ENCODE measurements around the gene DENND2A. TPM values are rescaled to one million over a fixed set of nuclear protein-coding genes. Genes with fewer than 3 reads are reported as not detected.

Gene DENND2A
- total and polyA plus RNA-seq, 10 donors: 1.9 to 35.3 (median 14.9) TPM

DNA sequence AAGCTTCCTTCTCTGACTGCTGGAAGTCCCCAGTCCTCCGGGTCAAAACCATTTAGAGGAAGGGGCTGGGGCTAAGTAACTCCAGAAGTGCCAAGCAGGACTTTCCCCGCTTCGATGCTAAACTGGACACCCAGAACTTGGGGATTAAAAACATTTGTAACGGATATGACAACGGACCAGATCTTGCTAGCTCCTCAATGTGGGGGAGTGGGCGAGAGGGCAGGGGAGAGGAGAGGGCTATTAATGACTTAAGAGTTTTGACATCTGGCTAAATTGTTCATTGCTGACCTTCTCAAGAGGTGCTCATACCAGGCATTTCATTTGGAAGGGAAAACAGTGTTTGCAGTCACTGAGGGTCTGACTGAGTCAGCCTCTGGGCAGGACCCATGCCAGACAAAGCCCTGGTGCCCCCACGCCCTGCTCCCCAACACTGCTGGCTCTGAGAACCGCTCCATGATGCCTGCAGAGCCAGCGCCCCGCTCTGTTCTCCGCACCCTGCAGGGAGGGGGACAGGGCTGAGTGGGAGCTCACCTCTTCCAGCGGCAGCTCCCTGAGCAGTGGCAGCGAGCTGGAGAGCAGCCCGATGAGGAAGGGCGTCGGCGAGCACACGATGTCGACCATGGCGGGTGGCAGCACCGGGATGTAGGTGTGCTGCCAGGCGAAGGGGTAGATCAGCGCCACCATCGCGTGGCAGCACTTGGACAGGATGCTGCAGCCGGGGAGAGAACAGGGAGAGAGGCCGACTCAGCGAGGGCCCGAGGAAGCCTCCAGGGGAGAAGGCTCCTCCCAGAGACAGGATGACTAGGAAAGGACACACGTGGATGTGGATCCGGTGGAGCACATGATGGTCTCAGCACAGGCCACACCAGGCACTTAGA, 113.6 kb downstream of the DENND2A start:
- DNase-seq: no peak
- Histone ChIP-seq H3K27me3 (replicated peaks in 1 of 7) (peaks cover 0 to 11% (median 0%) of the 10 kb centered on the region in 7 donors), H3K36me3 (peaks cover 0 to 9% (median 0%) of the 10 kb centered on the region in 6 donors), H3K4me1 (peaks cover 0 to 41% (median 13%) of the 10 kb centered on the region in 6 donors), H3K4me3 (no peak overlapping the region), H3K9me3 (no peaks in the 10 kb centered on the region), H3K27ac (peak overlapping the region in 5 of 8 donors; percentile 51 to 67 (median 58))
- WGBS, 5 donors: 64 to 78% (median 72%) methylated on average over 25 to 31 of the region's 31 CpGs
- TF ChIP-seq POLR2A (IDR thresholded peaks at IDR 0.05) (no peak), POLR2AphosphoS5 (IDR thresholded peaks at IDR 0.05) (peak; percentile 12 to 67 (median 38))
- TF ChIP-seq, protein P1, sequence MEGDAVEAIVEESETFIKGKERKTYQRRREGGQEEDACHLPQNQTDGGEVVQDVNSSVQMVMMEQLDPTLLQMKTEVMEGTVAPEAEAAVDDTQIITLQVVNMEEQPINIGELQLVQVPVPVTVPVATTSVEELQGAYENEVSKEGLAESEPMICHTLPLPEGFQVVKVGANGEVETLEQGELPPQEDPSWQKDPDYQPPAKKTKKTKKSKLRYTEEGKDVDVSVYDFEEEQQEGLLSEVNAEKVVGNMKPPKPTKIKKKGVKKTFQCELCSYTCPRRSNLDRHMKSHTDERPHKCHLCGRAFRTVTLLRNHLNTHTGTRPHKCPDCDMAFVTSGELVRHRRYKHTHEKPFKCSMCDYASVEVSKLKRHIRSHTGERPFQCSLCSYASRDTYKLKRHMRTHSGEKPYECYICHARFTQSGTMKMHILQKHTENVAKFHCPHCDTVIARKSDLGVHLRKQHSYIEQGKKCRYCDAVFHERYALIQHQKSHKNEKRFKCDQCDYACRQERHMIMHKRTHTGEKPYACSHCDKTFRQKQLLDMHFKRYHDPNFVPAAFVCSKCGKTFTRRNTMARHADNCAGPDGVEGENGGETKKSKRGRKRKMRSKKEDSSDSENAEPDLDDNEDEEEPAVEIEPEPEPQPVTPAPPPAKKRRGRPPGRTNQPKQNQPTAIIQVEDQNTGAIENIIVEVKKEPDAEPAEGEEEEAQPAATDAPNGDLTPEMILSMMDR (IDR thresholded peaks at IDR 0.05 in 8 of 11, conservative IDR thresholded peaks at IDR 0.05 in 3 of 11): no peak
- intact Hi-C loops (cut with DNase I; ENCODE audit: low total_unique reads): no loop called here

DNA sequence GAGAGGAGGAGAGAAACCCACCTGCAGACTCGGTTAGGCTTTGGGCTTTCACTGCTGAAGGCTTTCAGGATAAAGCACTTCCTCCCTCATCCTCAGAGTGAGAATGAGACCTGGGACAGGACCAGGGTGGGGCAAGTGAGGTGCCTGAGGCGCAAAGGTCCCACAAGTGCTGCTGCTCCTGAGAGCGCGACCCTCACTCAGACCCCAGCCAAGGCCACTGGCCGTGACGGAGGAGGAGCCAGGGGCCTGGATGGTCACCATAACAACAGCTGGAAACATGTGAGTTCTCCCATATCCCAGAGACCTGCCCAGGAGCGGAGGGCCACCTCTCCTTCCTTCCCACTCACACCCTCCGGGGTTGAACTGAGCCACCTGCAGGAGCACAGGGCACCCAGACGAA, 114.4 kb downstream of the DENND2A start:
- Histone ChIP-seq H3K4me1 (peaks cover 0 to 41% (median 13%) of the 10 kb centered on the region in 6 donors), H3K9me3 (no peaks in the 10 kb centered on the region), H3K36me3 (peaks cover 0 to 9% (median 0%) of the 10 kb centered on the region in 6 donors), H3K4me3 (no peak overlapping the region), H3K27me3 (replicated peaks in 1 of 7) (peaks cover 0 to 11% (median 0%) of the 10 kb centered on the region in 7 donors), H3K27ac (peak overlapping the region in 5 of 8 donors; percentile 44 to 67 (median 58))
- intact Hi-C loops (cut with DNase I; ENCODE audit: low total_unique reads): no loop called here
- DNase-seq: no peak
- 74 to 93% (median 81%) methylated on average over 7 to 9 of the region's 9 CpGs for WGBS, 5 donors
- TF ChIP-seq POLR2AphosphoS5 (IDR thresholded peaks at IDR 0.05): no peak

DNA sequence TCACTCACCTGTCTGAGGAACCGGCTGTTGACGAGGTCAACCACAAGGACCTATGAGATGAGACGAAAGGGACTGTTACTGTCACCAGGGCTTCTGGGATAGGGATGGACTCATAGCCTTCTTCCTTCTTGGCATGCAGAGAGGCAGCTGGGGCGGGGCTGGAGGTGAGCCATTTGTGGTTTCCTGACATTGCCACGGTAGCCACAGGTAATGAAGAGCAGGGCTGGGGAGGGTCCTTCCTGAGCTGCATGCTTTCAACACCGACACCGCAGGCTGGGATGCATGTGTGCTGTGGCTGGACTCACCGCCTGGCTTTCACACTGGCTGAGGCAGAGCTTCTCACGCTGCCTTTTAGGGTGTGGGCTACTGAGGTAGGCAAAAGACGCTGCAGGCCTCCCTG, 114.9 kb downstream of the DENND2A start:
- no peak overlapping the region for H3K4me3 ChIP-seq
- peaks cover 0 to 11% (median 0%) of the 10 kb centered on the region in 7 donors for H3K27me3 ChIP-seq (replicated peaks in 1 of 7)
- intact Hi-C loops (cut with DNase I; ENCODE audit: low total_unique reads): no loop called here
- H3K36me3 ChIP-seq: peaks cover 0 to 12% (median 0%) of the 10 kb centered on the region in 6 donors
- H3K4me1 ChIP-seq: peaks cover 0 to 41% (median 13%) of the 10 kb centered on the region in 6 donors
- WGBS, 5 donors: 31 to 82% (median 73%) methylated on average over 10 of the region's 10 CpGs
- no peak for DNase-seq
- TF ChIP-seq, protein P1 (IDR thresholded peaks at IDR 0.05 in 8 of 11, conservative IDR thresholded peaks at IDR 0.05 in 3 of 11): no peak
- TF ChIP-seq POLR2A (IDR thresholded peaks at IDR 0.05) (no peak), POLR2AphosphoS5 (IDR thresholded peaks at IDR 0.05) (no peak)
- H3K27ac ChIP-seq: peak overlapping the region in 4 of 8 donors; percentile 51 to 67 (median 61)
- H3K9me3 ChIP-seq: no peaks in the 10 kb centered on the region

DNA sequence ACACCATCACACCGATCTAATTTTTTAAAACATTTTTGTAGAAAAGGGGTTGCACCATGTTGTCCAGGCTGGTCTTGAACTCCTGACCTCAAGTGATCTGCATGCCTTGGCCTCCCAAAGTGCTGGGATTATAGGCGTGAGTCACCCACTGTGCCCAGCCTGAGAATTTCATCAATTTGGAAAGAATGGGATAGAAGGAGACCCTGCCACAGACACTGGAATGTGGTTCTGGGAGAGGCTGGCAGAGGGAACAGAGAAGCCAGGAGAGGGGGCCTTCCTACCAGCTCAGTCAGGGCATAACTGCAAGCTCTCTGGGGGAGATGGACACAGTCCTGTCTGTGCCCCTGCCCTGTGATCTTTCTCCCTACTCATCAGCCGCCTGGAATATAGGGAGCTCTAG, 119.2 kb downstream of the DENND2A start:
- H3K27me3 ChIP-seq (replicated peaks in 1 of 7): peaks cover 0 to 10% (median 0%) of the 10 kb centered on the region in 7 donors
- intact Hi-C loops (cut with DNase I; ENCODE audit: low total_unique reads): no loop called here
- TF ChIP-seq POLR2A (IDR thresholded peaks at IDR 0.05): no peak
- no peak for TF ChIP-seq POLR2AphosphoS5 (IDR thresholded peaks at IDR 0.05)
- no peak for DNase-seq
- 88 to 94% (median 90%) methylated on average over 3 of the region's 3 CpGs for WGBS, 5 donors
- H3K27ac ChIP-seq: peak overlapping the region in 1 of 8 donors; percentile 30
- H3K9me3 ChIP-seq: no peaks in the 10 kb centered on the region
- peaks cover 0 to 46% (median 17%) of the 10 kb centered on the region in 6 donors for H3K4me1 ChIP-seq
- H3K4me3 ChIP-seq: no peak overlapping the region
- peaks cover 0 to 13% (median 0%) of the 10 kb centered on the region in 6 donors for H3K36me3 ChIP-seq

DNA sequence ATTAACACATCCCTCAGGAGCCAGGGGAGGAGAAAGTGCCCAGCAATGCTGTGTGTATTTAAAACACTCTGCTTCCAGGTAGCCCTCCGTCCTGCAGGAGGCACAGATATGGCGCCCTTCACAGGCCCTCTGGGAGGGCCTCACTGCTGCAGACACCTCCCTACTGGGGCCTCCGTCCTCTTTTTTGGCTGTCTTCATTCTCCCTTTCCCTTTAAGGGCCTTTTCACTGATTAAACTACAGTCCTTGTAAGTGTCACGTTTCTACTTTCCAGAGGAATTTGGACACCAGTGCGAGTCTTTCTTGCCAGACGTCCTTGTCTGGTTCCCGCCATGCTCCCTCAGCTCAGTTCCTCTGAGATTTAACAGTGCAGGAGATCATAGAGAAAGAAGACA, 121.6 kb downstream of the DENND2A start:
- H3K36me3 ChIP-seq: peaks cover 0 to 13% (median 0%) of the 10 kb centered on the region in 6 donors
- TF ChIP-seq, protein P1 (IDR thresholded peaks at IDR 0.05 in 8 of 11, conservative IDR thresholded peaks at IDR 0.05 in 3 of 11): no peak
- TF ChIP-seq POLR2A (IDR thresholded peaks at IDR 0.05) (no peak), POLR2AphosphoS5 (IDR thresholded peaks at IDR 0.05) (no peak)
- WGBS, 5 donors: 65 to 83% (median 79%) methylated on average over 7 of the region's 7 CpGs
- peak overlapping the region in 6 of 8 donors; percentile 20 to 74 (median 54) for H3K27ac ChIP-seq
- intact Hi-C loops (cut with DNase I; ENCODE audit: low total_unique reads): loop anchor here (2.0 kb wide), 1 partner anchor 134 kb away; no protein-coding TSS in a partner anchor
- H3K27me3 ChIP-seq (replicated peaks in 1 of 7): peaks cover 0 to 10% (median 0%) of the 10 kb centered on the region in 7 donors
- no peak for DNase-seq
- peaks cover 0 to 23% (median 9%) of the 10 kb centered on the region in 6 donors for H3K4me1 ChIP-seq
- H3K9me3 ChIP-seq: no peaks in the 10 kb centered on the region
- H3K4me3 ChIP-seq: no peak overlapping the region

All from spleen (tissue), 11 donors.